Trophoblast cell (in vitro differentiated cells and primary cell): Measurements from ENCODE around the gene PON3.
A peak's percentile ranks its signal among the peaks of the same experiment; 100 is the strongest.

Experiments
- DNase-seq, 2 donors: peaks; one replicate each; pipeline ENCODE4 v3.0.0-alpha.2; 2016
- H2AFZ ChIP-seq: 2 replicates; pipeline ENCODE4 v1.6.1; 2013; ENCODE audit warnings: low read length, moderate library complexity, mild to moderate bottlenecking; ENCODE audit not compliant: insufficient read depth, poor library complexity
- H2AK5ac ChIP-seq: 2 replicates; pipeline ENCODE4 v1.6.1; 2013; ENCODE audit warnings: mild to moderate bottlenecking, low read length
- H2BK120ac ChIP-seq: 2 replicates; pipeline ENCODE4 v1.6.1; 2013; ENCODE audit warnings: low read length, mild to moderate bottlenecking, moderate library complexity; ENCODE audit not compliant: insufficient read depth, poor library complexity
- H2BK12ac ChIP-seq: 2 replicates; pipeline ENCODE4 v1.6.1; 2013; ENCODE audit warnings: mild to moderate bottlenecking, low read length, moderate library complexity
- H2BK5ac ChIP-seq: 2 replicates; pipeline ENCODE4 v1.6.1; 2013; ENCODE audit warnings: low read length, low read depth, moderate library complexity, mild to moderate bottlenecking; ENCODE audit not compliant: poor library complexity
- H3K14ac ChIP-seq: 2 replicates; pipeline ENCODE4 v1.6.1; 2013; ENCODE audit warnings: mild to moderate bottlenecking, low read length
- H3K18ac ChIP-seq: 2 replicates; pipeline ENCODE4 v1.6.1; 2013; ENCODE audit warnings: mild to moderate bottlenecking, low read length
- H3K23ac ChIP-seq: 2 replicates; pipeline ENCODE4 v1.6.1; 2013; ENCODE audit warnings: low read length
- H3K27ac ChIP-seq: 2 replicates; pipeline ENCODE4 v1.5.1; 2013; ENCODE audit warnings: low read depth, mild to moderate bottlenecking, inconsistent platforms, low read length, moderate library complexity
- H3K27me3 ChIP-seq: 2 replicates; pipeline ENCODE4 v1.6.1; 2013; ENCODE audit warnings: inconsistent platforms, mild to moderate bottlenecking, low read length, moderate library complexity; ENCODE audit not compliant: insufficient read depth
- H3K36me3 ChIP-seq, 2 experiments: 1 replicate in 1 of 2; 2 replicates in 1 of 2; pipeline ENCODE4 v1.6.1; 2013; ENCODE audit warnings: low read length in 2 of 2, mild to moderate bottlenecking in 2 of 2, moderate library complexity in 1 of 2; ENCODE audit not compliant: insufficient read depth in 2 of 2, control insufficient read depth in 1 of 2
- H3K4ac ChIP-seq: 2 replicates; pipeline ENCODE4 v1.6.1; 2013; ENCODE audit warnings: low read depth, mild to moderate bottlenecking, low read length, moderate library complexity
- H3K4me1 ChIP-seq, 2 experiments: 1 replicate in 1 of 2; 2 replicates in 1 of 2; pipeline ENCODE4 v1.6.1; 2013; ENCODE audit warnings: low read length in 2 of 2, mild to moderate bottlenecking in 2 of 2, moderate library complexity in 1 of 2; ENCODE audit not compliant: insufficient read depth in 2 of 2, control insufficient read depth in 1 of 2
- H3K4me2 ChIP-seq: 2 replicates; pipeline ENCODE4 v1.6.1; 2013; ENCODE audit warnings: inconsistent platforms, mild to moderate bottlenecking, low read length, moderate library complexity
- H3K4me3 ChIP-seq: 2 replicates; pipeline ENCODE4 v1.5.1; 2013; ENCODE audit warnings: mild to moderate bottlenecking, low read depth, low read length, inconsistent platforms
- H3K79me1 ChIP-seq: one replicate; pipeline ENCODE4 v1.6.1; 2013; ENCODE audit warnings: low read length
- H3K79me2 ChIP-seq: 2 replicates; pipeline ENCODE4 v1.6.1; 2013; ENCODE audit warnings: low read length, mild to moderate bottlenecking; ENCODE audit not compliant: control insufficient read depth, insufficient read depth, poor library complexity
- H3K9ac ChIP-seq: 2 replicates; pipeline ENCODE4 v1.6.1; 2013; ENCODE audit warnings: mild to moderate bottlenecking, low read length
- H3K9me3 ChIP-seq: 2 replicates; pipeline ENCODE4 v1.6.1; 2013; ENCODE audit warnings: low read depth, mild to moderate bottlenecking, control low read depth, inconsistent platforms, low read length; ENCODE audit not compliant: insufficient read depth
- H4K12ac ChIP-seq: 2 replicates; pipeline ENCODE4 v1.6.1; 2013; ENCODE audit warnings: low read depth, mild to moderate bottlenecking, low read length, moderate library complexity
- H4K8ac ChIP-seq: 2 replicates; pipeline ENCODE4 v1.6.1; 2013; ENCODE audit warnings: low read depth, mild to moderate bottlenecking, low read length, moderate library complexity
- H4K91ac ChIP-seq: one replicate; pipeline ENCODE4 v1.6.1; 2013; ENCODE audit warnings: low read depth, mild to moderate bottlenecking, low read length, moderate library complexity
- WGBS: extraction: QIAGEN DNeasy Blood & Tissue Kit; methylation state at CpG from one replicate; pipeline ENCODE4 v1.1.7; 2013; ENCODE audit warnings: missing lambda C conversion rate; ENCODE audit not compliant: insufficient read length, insufficient coverage; ENCODE audit errors: extremely low coverage; 5-methylcytosine and 5-hydroxymethylcytosine counted together

Gene PON3

DNA sequence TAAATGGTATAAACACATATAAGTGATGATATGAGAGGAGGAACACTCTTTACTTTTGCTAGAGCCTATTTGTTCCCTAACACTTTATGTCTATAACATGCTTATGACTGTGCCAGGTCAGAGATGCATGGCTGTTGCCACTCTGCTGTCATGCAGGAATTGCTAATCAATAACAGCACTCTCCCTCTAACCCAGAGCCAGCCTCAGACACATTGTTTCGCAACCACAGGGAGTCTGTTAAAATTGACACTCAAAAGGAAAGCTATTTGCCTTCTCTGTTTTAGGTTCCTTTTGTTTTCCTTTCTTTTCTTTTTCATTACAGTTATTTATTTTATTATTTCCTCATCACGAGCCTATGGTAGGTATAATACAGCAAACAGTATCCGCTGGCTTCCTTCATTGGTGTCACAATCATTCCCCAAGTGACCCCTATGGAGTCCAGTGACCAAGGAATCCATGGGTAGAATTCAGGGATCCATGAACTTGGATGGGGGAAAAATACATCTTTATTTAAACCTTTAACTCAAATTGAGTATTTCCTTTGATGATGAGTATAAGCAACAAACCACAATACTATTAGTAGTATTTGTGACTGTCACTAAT is 31.8 kb upstream of the PON3 start:
- Histone ChIP-seq H2AK5ac (no peak overlapping the region), H3K14ac (no peak overlapping the region), H3K4ac (no peak overlapping the region), H3K18ac (no peak overlapping the region), H2AFZ (no peak overlapping the region), H4K91ac (no peak overlapping the region), H2BK120ac (no peak overlapping the region), H2BK12ac (no peak overlapping the region), H2BK5ac (no peak overlapping the region), H3K4me3 (no peak overlapping the region), H3K23ac (no peak overlapping the region), H3K4me2 (no peak overlapping the region), H3K27ac (no peak overlapping the region), H3K79me1 (no peaks in the 10 kb centered on the region), H3K36me3 (peaks cover 0 to 7% of the 10 kb centered on the region in 2 experiments), H4K12ac (no peak overlapping the region), H4K8ac (no peak overlapping the region), H3K9me3 (no peaks in the 10 kb centered on the region), H3K4me1 (peaks cover 2 to 8% of the 10 kb centered on the region in 2 experiments), H3K79me2 (peaks cover 2% of the 10 kb centered on the region), H3K27me3 (no peaks in the 10 kb centered on the region), H3K9ac (no peak overlapping the region)
- no CpG with 5 or more reads among the region's 3 CpGs for WGBS
- no peak for DNase-seq

DNA sequence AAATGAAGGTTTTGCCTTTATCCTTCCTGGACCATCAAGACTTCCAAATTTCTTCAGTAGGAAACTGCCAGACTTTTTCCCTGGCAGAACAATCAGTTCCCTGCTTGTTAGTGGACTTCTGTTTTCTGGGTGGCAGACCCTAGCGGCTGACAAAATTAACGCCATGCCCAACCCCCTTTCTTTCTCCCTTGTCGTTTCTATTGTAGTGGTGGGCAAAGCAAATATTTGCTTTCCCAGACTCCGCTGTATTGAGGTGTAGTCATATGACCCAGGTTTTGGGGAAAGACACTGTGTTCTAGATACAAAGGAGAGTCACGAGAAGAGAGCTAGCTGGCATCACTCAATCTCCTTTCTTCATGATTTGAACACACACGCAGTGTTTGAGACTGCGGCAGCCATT is 31.0 kb upstream of the PON3 start:
- H4K8ac ChIP-seq: no peak overlapping the region
- no peaks in the 10 kb centered on the region for H3K9me3 ChIP-seq
- H3K4ac ChIP-seq: peak overlapping the region; percentile 46
- H2BK12ac ChIP-seq: peak overlapping the region; percentile 80
- H2BK5ac ChIP-seq: no peak overlapping the region
- no peak overlapping the region for H3K4me3 ChIP-seq
- H2AFZ ChIP-seq: no peak overlapping the region
- no CpG with 5 or more reads among the region's 7 CpGs for WGBS
- no peak overlapping the region for H2BK120ac ChIP-seq
- peak overlapping the region; percentile 54 for H2AK5ac ChIP-seq
- no peaks in the 10 kb centered on the region for H3K79me1 ChIP-seq
- no peak overlapping the region for H3K14ac ChIP-seq
- H4K12ac ChIP-seq: no peak overlapping the region
- H3K23ac ChIP-seq: no peak overlapping the region
- no peak overlapping the region for H4K91ac ChIP-seq
- H3K4me1 ChIP-seq: peaks cover 2 to 8% of the 10 kb centered on the region in 2 experiments
- peaks cover 0 to 5% of the 10 kb centered on the region in 2 experiments for H3K36me3 ChIP-seq
- no peaks in the 10 kb centered on the region for H3K27me3 ChIP-seq
- H3K79me2 ChIP-seq: peaks cover 2% of the 10 kb centered on the region
- H3K4me2 ChIP-seq: no peak overlapping the region
- no peak for DNase-seq
- no peak overlapping the region for H3K18ac ChIP-seq
- no peak overlapping the region for H3K27ac ChIP-seq
- no peak overlapping the region for H3K9ac ChIP-seq

DNA sequence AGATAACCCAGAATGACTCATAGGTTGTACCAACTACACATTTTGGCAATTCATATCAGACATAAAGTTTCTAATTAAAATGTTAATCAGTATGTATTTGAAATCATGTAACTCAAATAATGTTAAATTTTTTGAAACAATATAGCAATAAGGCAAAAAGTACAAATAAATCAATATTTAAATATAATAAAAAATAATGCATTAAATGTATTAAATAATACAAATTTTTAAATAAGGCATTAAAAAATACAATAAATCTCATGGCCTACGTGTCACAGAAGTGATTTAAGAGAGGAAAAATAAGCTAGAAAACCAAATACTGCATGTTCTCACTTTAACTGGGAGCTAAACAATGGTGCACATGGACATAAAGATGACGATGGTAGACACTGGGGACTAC is 29.5 kb upstream of the PON3 start:
- Histone ChIP-seq H4K91ac (no peak overlapping the region), H2AFZ (no peak overlapping the region), H3K27me3 (no peaks in the 10 kb centered on the region), H3K4me1 (peaks cover 6 to 12% of the 10 kb centered on the region in 2 experiments), H4K8ac (no peak overlapping the region), H3K9me3 (no peaks in the 10 kb centered on the region), H3K9ac (no peak overlapping the region), H2AK5ac (no peak overlapping the region), H3K79me2 (peaks cover 2% of the 10 kb centered on the region), H3K4ac (no peak overlapping the region), H3K14ac (no peak overlapping the region), H2BK120ac (no peak overlapping the region), H3K4me3 (no peak overlapping the region), H3K23ac (no peak overlapping the region), H3K79me1 (peaks cover 3% of the 10 kb centered on the region), H3K18ac (no peak overlapping the region), H3K4me2 (no peak overlapping the region), H4K12ac (no peak overlapping the region), H3K36me3 (peaks cover 0 to 5% of the 10 kb centered on the region in 2 experiments), H3K27ac (no peak overlapping the region), H2BK12ac (no peak overlapping the region), H2BK5ac (no peak overlapping the region)
- no peak for DNase-seq
- no CpG with 5 or more reads among the region's 2 CpGs for WGBS

DNA sequence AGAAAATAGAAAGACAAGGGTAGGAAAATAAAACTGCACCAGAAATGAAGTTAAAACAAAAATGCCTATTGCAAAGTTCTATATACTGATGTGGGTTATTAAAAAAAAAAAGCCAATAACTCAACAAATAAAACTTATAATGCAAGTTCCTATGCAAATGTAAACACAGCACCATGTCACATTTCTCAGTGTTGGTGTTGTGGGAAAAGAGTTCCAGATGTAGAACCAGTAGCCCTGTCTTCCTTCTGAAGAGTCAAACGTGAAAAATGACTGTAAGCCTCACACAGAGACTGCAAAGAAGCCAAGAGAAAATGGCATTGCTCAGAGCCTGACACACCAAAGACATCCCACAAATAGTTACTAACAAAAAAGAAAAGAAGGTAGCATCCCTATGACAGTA is 28.5 kb upstream of the PON3 start:
- Histone ChIP-seq H4K12ac (no peak overlapping the region), H3K79me2 (peaks cover 2% of the 10 kb centered on the region), H3K4me3 (no peak overlapping the region), H3K4me2 (no peak overlapping the region), H2AK5ac (no peak overlapping the region), H2BK120ac (no peak overlapping the region), H3K18ac (no peak overlapping the region), H3K9ac (no peak overlapping the region), H3K9me3 (no peaks in the 10 kb centered on the region), H3K27ac (no peak overlapping the region), H3K14ac (no peak overlapping the region), H3K4me1 (peaks cover 6 to 14% of the 10 kb centered on the region in 2 experiments), H4K91ac (no peak overlapping the region), H3K79me1 (peaks cover 5% of the 10 kb centered on the region), H3K23ac (no peak overlapping the region), H3K27me3 (no peaks in the 10 kb centered on the region), H2BK5ac (no peak overlapping the region), H3K4ac (no peak overlapping the region), H4K8ac (no peak overlapping the region), H2BK12ac (no peak overlapping the region), H2AFZ (no peak overlapping the region), H3K36me3 (peaks cover 0 to 5% of the 10 kb centered on the region in 2 experiments)
- DNase-seq: no peak
- WGBS: no CpG with 5 or more reads among the region's 1 CpG
